Hypothalamus (tissue), 51 donors: ENCODE results near the gene GIGYF1.
"Not testable (repeated sequence)": the region's sequence is repeated elsewhere in the genome, so short reads cannot be mapped to it uniquely, and the experiment has no call there.

Experiments
- DNase-seq, 51 donors: peaks; one replicate each; lab custom pipeline; 2025; lab: John Stamatoyannopoulos, UW

Gene GIGYF1, protein sequence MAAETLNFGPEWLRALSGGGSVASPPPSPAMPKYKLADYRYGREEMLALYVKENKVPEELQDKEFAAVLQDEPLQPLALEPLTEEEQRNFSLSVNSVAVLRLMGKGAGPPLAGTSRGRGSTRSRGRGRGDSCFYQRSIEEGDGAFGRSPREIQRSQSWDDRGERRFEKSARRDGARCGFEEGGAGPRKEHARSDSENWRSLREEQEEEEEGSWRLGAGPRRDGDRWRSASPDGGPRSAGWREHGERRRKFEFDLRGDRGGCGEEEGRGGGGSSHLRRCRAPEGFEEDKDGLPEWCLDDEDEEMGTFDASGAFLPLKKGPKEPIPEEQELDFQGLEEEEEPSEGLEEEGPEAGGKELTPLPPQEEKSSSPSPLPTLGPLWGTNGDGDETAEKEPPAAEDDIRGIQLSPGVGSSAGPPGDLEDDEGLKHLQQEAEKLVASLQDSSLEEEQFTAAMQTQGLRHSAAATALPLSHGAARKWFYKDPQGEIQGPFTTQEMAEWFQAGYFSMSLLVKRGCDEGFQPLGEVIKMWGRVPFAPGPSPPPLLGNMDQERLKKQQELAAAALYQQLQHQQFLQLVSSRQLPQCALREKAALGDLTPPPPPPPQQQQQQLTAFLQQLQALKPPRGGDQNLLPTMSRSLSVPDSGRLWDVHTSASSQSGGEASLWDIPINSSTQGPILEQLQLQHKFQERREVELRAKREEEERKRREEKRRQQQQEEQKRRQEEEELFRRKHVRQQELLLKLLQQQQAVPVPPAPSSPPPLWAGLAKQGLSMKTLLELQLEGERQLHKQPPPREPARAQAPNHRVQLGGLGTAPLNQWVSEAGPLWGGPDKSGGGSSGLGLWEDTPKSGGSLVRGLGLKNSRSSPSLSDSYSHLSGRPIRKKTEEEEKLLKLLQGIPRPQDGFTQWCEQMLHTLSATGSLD (N-terminal part only)

DNA sequence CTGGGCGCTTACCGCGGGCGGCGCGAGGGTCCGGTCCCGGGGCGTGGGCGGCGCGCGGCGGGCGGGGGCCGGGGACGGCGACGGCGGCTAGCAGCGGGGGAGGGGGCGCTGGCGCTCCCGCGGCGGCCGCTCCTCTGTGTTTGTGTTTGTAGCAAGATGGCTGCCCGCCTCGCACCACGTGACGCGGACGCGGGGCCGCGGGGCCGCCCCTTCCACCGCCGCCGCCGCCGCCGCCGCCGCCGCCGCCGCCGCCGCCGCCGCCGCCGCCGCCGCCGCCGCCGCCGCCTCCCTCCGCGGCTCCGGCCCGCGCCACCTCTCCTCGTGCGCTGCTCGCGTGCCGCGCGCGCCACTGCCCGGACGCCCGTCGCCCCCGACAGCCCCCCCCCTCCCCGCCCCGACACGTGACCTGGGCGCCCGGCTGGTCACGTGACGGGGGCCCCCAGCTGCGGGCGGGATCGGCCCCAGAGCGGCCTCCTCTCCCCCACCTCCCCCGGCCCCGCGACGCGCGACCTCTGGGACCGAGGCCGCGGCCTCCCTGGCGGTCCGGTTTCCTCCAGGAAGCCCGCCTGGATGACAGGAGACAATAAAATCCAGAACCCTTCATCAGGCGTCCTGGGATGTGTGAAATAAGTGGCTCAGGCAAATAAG is at the start of gene GIGYF1:
Gene GIGYF1, minus strand, starts transcription at position 153 of the 648 bp plus-strand sequence. CDS start 6,012 bp downstream, outside the sequence.
- peak in 50 of 51 donors; percentile 27 to 86 (median 64) for DNase-seq

DNA sequence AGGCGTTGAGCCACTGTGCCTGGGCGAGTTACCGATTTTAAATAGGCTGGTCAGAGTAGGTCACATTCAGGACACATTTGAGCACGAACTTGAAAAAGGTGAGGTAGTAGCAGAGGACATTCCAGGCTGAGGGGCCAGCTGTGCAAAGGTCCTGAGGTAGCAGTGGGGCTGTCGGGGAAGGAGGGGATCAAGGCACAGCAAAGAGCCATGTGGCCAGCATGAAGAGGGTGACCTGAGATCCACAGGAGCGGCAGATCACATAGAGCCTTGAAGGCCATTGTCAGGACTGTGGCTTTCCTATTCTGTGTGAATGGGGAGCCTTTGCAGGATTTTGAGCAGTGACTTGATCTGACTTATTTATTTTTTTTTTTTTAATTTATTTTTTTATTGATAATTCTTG is 45.9 kb upstream of the GIGYF1 start:
- DNase-seq = no peak

DNA sequence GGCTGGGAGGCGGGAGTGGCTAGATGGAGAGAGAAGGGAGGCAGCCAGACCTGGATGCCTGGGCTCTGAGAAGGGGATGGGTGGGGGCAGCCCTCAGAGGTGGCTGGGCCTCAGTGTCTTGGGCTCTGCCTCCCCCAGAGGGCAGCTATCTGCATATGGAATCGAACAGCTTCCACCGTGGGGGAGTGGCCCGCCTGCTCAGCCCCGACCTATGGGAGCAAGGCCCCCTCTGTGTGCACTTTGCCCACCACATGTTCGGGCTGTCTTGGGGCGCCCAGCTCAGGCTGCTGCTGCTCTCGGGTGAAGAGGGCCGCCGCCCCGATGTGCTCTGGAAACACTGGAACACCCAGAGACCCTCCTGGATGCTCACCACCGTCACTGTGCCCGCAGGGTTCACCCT is 42.6 kb upstream of the GIGYF1 start:
- DNase-seq = no peak

DNA sequence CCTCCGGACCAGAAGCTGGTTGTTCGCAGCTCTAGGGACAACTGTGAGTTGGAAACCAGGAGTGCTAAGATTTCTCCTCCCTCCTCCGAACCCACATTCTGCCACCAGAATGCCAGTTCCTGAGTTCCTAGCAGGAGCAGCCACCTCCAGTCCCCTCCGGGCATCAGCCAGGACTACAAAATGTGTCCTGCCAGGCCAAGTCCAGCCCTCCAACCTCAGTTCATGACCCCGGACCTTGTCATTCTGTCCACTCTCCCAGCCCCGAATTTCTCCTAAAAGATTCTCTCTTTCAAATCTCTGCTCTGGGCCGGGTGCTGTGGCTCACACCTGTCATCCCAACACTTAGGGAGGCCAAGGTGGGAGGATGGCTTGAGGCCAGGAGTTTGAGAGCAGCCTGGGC is 41.7 kb upstream of the GIGYF1 start:
- DNase-seq = no peak

DNA sequence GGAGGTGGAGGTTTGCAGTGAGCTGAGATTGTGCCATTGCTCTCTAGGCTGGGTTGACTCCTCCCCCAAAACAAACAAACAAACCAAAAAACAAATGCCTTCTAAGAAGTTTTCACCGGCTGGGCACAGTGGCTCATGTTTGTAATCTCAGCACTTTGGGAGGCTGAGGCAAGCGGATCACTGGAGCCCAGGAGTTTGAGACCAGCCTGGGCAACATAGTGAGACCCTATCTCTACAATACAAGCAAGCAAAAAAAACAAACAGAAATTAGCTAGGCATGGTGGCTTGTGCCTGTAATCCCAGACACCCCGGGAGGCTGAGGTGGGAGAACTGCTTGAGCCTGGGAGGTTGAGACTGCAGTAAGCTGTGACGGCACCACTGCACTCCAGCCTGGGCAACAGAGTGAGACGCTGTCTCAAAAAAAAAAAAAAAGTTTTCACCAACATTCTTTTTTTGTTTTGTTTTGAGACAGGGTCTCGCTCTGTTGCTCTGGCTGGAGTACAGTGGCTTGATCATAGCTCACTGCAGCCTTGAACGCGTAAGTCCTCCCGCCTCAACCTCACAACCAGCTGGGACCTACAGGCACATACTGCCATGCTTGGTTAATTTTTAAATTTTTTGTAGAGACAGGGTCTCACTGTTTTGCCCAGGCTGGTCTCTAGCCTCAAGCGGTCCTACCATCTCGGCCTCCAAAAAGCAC is 38.0 kb upstream of the GIGYF1 start:
- no peak for DNase-seq

DNA sequence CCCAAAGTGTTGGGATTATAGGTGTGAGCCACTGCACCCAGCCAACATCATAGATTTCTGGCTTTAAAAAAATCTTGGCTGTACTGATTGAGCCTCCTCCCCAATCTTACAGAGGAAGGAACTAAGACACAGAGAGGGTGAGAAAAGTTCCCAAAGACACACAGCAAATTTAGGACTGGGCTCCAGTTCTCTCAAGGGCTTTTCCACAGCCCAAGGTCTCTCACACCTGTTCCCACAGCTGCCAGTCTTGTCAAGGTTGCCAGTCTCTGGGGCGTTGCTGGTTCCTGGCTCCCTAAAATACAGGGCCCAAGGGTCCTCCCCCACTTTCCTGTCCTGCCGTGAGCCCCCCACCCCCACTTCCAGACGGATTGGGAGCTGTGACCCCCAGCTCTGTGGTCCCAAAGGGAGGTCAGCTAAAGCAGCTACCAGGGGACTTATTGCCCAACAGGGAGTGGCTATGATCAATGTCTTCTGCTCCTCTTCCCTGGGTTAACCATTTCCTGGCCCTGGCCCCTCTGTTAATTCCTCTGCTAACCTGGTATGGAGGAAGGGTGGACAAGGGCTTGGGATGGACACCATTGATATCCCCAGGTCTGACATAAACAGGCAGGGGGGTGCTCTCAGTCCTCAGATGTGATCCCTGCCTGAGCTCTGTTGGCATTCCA is 36.2 kb upstream of the GIGYF1 start:
- no peak for DNase-seq

DNA sequence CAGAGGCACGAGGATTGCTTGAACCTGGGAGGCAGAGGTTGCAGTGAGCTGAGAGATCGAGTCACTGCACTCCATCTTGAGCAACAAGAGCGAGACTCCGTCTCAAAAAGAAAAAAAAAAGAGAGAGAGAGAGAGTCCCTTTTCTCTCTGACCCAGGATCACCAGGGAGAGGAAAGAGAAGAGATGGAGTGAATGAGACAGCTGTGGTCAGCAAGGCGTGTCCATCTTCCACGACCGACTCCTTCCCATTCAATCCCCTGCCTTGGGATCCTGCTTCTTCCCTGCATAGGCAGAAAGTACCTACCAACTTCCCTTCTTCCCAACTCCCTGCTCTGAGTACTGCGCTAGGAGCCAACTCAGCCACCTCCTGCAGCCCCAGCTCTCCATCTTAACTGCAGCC is 34.1 kb upstream of the GIGYF1 start:
- no peak for DNase-seq

DNA sequence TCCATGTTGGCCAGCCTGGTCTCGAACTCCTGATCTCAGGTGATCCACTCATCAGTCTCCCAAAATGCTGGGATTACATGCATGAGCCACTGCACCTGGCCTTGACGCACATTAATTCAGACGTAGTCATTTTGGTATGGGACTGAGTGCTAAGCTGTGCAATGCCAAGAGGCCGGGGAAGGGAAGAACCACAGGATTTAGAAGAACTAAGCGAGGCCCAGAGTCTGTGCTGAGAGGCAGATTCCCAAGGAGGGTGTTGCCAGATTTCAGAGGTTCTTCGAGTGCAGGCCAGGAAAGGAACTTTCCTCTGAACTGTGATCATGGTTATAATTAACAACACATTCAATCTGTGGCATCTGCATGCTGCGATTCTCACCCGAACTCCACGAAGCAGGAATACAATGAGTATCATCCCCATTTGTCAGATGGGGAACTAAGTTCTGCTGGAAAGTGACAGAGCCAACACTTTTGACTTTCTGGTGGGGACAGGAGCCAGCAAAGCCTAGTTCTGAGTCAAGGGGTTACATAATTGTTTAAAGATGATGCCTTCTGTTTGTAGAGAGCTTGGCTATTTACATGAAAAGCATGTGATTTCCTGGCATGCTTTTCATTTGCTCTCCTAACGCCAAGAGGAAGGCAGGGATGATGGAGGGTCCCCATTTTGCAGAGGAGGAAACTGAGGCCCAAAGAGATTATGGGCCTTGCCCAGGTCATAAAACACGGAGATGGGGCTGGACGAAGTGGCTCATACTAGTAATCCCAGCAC is 33.1 kb upstream of the GIGYF1 start:
- no peak for DNase-seq

DNA sequence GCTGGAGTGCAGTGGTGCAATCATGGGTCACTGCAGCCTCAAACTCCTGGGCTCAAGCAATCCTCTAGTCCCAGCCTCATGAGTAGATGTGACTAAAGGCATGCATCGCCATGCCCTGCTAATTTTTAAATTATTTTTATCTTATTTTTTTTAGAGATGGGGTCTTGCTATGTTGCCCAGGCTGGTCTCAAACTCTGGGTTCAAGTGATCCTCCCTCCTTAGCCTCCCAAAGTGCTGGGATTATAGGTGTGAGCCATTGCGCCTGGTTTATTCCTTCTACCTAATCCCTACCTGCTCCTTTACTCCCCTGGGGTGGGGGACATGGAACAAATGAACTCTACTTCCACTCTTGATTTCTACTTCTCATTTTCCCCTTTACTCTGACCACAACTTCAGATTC is 30.3 kb upstream of the GIGYF1 start:
- not testable (repeated sequence) for DNase-seq

DNA sequence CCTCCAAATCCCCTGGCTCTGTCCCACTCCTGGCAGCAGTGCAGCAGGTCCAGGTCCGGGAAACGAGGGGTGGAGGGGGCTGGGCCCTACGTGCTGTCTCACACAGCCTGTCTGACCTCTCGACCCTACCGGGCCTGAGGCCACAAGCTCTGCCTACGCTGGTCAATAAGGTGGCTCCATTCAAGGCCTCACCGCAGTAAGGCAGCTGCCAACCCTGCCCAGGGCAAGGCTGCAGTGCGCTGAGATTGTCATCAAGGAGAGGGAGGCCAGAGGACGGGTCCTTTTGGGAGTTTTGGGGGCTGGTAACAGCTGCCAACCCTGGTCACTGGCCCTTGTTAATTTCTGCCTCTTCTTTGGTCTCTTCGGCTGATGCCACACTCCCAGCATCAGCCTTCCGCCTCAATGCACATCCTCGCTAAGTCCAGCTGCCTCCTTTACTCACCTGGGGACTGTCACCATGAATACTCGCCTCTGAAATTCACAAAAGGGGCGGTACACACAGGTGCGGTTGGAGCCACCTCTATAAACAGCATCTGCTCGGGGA is 29.8 kb upstream of the GIGYF1 start:
- DNase-seq = no peak

DNA sequence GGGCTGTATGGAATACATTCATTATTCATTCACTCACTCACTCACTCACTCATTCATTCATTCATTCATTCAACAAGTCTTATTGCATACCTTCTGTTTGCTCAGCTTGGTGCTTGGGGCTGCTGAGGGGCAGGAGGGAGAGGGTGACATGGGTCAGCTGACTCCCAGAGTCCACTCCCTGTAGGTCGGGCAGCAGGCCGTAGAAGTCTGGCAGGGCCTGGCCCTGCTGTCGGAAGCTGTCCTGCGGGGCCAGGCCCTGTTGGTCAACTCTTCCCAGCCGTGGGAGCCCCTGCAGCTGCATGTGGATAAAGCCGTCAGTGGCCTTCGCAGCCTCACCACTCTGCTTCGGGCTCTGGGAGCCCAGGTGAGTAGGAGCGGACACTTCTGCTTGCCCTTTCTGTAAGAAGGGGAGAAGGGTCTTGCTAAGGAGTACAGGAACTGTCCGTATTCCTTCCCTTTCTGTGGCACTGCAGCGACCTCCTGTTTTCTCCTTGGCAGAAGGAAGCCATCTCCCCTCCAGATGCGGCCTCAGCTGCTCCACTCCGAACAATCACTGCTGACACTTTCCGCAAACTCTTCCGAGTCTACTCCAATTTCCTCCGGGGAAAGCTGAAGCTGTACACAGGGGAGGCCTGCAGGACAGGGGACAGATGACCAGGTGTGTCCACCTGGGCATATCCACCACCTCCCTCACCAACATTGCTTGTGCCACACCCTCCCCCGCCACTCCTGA is 28.6 kb upstream of the GIGYF1 start:
- no peak for DNase-seq

DNA sequence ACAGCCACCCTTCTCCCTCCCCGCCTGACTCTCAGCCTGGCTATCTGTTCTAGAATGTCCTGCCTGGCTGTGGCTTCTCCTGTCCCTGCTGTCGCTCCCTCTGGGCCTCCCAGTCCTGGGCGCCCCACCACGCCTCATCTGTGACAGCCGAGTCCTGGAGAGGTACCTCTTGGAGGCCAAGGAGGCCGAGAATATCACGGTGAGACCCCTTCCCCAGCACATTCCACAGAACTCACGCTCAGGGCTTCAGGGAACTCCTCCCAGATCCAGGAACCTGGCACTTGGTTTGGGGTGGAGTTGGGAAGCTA is 27.4 kb upstream of the GIGYF1 start:
- no peak for DNase-seq

DNA sequence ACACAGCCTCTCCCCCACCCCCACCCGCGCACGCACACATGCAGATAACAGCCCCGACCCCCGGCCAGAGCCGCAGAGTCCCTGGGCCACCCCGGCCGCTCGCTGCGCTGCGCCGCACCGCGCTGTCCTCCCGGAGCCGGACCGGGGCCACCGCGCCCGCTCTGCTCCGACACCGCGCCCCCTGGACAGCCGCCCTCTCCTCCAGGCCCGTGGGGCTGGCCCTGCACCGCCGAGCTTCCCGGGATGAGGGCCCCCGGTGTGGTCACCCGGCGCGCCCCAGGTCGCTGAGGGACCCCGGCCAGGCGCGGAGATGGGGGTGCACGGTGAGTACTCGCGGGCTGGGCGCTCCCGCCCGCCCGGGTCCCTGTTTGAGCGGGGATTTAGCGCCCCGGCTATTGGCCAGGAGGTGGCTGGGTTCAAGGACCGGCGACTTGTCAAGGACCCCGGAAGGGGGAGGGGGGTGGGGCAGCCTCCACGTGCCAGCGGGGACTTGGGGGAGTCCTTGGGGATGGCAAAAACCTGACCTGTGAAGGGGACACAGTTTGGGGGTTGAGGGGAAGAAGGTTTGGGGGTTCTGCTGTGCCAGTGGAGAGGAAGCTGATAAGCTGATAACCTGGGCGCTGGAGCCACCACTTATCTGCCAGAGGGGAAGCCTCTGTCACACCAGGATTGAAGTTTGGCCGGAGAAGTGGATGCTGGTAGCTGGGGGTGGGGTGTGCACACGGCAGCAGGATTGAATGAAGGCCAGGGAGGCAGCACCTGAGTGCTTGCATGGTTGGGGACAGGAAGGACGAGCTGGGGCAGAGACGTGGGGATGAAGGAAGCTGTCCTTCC is 26.8 kb upstream of the GIGYF1 start:
- DNase-seq = no peak

DNA sequence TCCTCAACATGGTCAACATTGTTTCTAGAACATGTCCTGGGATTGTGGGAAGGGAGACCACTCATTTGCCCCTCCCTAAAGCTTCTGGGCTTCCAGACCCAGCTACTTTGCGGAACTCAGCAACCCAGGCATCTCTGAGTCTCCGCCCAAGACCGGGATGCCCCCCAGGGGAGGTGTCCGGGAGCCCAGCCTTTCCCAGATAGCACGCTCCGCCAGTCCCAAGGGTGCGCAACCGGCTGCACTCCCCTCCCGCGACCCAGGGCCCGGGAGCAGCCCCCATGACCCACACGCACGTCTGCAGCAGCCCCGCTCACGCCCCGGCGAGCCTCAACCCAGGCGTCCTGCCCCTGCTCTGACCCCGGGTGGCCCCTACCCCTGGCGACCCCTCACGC is 26.2 kb upstream of the GIGYF1 start, which contains the start of gene EPO:
Gene EPO, plus strand, starts transcription at position 190 of the 392 bp plus-strand sequence. CDS start 513 bp downstream, outside the sequence.
- DNase-seq = no peak

DNA sequence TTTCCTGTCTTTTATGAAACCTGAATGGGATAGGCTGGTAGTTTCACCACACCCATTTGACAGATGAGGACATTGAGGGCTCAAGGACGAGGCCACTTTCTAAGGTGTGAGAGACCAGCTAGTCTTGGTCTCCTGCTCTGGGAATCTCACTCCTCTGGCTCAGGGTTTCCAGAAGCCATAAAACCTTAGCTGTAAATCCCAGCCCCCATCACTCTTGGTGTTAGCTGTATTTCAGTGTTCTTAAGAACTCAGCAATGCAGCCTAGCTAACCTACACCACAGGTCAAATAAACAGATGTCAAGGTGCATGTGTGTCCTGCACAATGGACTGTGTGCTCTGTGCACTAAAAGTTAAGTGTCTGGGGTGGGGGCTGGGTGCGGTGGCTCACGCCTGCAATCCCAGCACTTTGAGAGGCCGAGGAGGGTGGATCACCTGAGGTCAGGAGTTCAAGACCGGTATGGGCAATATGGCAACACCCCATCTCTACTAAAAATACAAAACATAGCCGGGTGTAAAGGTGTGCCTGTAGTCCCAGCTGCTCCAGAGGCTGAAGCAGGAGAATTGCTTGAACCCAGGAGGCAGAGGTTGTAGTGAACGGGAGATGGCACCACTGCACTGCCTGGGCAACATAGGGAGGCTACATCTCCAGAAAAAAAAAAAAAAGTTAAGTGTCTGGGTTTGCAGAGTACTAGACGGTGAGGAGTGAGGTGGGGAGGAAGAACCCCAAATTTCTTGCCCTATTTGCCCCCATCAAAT is 25.7 kb upstream of the GIGYF1 start:
- no peak for DNase-seq

DNA sequence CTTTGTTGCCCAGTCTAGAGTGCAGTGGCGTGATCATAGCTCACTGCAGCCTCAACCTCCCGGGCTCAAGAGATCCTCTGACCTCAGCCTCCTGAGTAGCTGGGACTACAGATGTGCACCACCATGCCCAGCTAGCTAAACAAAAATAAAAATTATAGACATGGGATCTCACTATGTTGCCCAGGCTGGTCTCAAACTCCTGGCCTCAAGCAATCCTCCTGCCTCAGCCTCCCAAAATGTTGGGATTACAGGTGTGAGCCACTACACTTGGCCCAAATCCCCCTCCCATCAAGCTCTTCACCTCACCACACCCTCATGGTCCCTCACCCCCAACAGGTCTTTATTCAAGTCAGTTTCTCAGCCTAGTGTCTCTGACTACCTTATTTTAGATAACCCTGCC is 23.0 kb upstream of the GIGYF1 start:
- DNase-seq = not testable (repeated sequence)

DNA sequence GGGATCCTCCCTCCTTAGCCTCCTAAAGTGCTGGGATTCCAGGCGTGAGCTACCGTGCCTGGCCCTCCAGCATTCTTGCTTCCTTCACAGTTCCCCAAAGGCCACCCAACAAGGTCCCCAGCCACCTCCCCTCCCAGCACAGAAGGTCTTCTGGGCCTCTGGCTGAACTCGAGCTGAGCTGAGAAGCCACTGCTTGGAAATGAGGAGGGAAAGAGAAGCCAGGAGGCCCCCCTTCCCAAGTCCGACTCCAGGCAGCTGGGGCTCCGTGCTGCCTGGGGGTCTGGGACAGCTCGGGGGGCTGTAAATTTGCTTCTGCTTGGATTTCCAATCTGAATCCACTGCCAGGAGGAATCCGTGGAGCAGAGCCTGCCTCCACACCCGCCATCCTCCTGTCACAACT is 20.7 kb upstream of the GIGYF1 start:
- no peak for DNase-seq
